Activated CD8-positive, alpha-beta memory T cell treated with anti-CD3 and anti-CD28 coated beads, Interleukin-2, amount 50 U/mL, for 1 hour (primary cell): ENCODE data around the gene GTSE1.

Experiments used
- DNase-seq: peaks from one replicate; pipeline ENCODE4 v3.0.0-alpha.2; 2020; ENCODE audit errors: extremely low read depth

The GTSE1 gene

GRCh38 chr22:46364341-46365165, 67.9 kb downstream of the GTSE1 start:
- no peak for DNase-seq

- DNase-seq: no peak
Observed at GRCh38 chr22:46365166-46365624, 68.5 kb downstream of the GTSE1 start.

DNA sequence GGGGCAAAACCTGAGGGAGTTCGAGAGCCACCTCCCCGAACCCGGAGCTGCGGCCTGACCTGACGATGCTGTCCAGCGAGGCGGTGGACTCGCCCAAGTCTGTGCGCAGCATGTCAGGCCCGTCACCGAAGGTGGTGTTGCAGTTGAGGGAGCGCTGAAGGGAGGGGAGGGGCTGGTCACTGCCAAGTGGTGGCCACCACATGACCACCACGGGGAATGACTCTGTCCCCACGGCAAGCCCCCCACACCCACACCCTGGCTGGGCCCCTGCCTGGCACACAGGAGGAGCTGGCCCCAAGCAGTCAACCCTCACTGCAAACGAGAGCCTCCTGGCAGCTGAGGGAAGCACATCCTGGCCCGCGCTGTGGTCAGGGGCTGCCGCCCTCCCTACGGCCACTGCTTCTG, 69.7 kb downstream of the GTSE1 start:
- no peak for DNase-seq

DNA sequence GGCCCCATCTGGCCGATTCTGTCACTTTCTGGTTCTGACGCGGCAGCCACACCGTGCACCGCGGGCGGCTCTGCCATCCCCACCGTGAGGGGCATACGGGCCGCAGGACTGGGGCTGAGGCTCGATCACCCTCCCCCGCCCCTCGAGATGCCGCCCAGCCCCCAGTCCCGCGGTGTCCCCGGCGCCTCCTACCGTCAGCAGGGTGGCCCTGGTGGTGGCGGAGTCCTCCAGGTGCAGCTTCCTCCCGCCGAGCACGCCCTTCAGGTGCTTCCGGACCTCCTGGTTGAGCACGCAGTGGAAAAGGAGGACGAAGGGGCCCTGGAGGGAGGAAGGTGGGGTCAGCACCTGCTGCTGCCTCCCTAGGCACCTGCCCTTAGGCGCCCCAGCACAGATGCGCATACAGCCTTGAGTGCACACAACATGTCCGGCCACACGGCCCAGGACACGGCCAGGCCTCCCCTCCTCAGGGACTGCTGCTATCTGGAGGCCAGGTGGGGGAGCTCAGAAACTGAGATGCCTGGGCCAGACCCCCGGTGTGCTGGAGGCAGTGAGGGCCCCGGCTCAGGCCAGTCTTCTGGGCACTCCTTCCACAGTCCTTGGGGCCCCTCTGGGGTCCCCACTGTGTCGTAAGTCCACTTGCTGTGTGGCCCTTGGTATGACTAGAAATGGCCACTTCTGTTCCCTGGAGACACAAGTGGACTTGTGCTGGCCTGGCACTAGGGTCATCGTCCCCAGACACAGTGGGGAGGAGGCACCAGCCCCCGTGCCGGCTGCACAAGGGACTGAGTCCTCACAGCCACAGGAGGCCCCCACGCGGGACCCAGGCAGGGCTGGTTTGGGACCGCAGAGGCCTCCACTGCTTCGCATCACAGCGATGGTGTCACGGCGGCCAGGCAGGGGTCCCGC, 70.4 kb downstream of the GTSE1 start:
- DNase-seq: no peak

DNA sequence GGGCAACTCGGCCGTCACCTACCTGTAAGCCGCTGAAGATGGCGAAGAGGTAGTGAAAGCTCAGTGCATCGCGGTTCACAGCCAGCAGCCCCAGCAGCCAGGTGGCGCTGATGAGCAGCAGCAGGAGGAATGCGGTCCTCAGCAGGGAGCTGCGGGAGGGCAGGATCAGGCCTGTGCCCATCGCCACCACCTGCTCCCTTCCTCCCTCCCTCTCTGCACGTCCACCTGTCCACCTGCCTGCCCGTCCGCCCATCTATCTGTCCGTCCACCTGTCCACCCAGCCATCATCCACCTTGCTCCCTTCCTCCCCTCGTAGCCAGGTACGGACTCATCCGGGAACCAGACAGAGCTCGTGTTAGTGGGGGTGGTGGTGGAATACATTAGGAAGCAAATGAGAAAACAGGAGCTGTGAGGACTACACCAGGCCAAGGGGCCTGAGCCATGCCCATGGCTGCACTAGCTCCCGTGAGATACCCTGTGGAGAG, 71.1 kb downstream of the GTSE1 start:
- peak; percentile 12 for DNase-seq

DNA sequence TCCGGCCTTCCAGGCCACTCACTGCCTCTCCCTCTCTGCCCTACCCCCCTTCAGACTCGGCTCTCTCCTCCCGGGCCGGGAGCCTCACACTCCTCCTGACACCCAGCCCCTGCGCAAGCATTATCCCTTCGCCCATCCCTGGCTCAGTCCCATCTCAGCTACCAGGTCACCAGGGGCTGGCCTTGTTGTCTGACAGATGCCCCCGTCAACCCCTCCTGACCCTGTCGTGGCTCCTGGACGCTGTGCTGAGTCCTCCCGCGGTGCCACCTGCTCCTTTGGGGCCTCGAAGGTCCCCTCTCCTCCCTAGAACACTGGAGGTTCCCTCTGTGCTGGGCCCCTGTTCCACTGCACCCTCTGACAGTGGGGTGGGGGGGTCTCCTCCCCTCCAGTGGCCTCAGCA, 71.8 kb downstream of the GTSE1 start:
- no peak for DNase-seq

- DNase-seq: no peak
Observed at GRCh38 chr22:46368871-46369715, 72.4 kb downstream of the GTSE1 start.

GRCh38 chr22:46369716-46370583, 73.3 kb downstream of the GTSE1 start:
- no peak for DNase-seq

GRCh38 chr22:46370584-46371291, 74.1 kb downstream of the GTSE1 start:
- peak; percentile 12 for DNase-seq

DNA sequence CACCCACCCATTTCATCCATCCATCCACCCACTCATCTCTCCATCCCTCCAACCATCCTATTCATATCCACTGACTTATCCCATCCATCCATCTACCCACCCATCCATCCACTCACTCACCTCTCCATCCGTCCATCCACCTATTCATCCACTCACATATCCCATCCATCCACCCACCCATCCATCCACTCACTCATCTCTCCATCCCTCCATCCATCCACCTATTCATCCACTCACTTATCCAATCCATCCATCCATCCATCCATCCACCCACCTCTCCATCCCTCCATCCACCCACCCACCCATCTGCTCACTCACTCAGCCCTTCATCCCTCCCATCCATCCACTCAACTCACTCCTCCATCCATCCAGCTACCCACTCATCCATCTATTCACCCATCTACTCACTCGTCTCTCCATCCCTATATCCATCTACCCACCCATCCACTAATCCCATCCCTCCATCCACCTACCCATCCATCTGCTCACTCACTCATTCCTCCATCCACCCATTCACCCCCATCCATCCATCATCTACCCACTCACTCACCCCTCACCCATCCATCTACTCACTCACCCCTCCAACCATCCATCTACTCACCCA, 75.1 kb downstream of the GTSE1 start:
- no peak for DNase-seq

DNA sequence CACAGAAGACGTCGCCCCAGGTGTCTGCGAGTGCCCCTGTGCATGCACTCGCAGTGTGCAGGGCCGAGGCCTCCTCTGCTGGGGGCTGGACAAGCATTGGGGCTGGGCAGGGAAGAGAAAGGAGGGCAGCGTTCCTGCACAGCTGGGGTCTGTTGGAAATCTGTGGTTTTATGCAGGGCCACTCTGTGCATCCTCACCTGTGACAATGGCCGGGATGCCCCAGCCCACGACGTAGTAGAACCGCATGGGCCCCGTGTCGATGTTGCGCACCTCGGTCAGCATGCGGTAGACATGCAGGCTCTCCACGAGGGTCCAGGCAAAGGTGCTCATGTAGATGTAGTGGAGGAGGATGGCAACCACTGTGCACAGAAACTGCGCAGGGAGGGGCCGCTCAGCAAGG, 76.0 kb downstream of the GTSE1 start:
- DNase-seq: no peak

DNA sequence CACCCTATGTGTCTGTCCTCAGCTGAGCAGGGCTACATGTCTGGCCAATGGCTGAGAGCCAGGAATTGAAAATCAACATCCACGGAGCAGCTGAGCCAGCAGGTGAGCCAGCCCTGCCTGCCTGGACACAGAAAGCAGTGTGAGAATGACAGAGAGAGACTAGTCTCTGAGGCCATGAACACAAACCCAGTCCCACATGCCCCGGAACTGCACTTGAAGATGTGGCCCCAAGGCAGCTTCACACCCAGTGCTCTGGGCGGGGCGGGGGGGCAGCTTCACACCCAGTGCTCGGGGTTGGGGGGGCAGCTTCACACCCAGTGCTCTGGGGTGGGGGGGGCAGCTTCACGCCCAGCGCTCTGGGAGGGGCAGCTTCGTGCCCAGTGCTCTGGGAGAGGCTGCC, 76.5 kb downstream of the GTSE1 start:
- DNase-seq: no peak

- DNase-seq: peak; percentile 7
Observed at GRCh38 chr22:46373921-46374662, 77.4 kb downstream of the GTSE1 start.

DNA sequence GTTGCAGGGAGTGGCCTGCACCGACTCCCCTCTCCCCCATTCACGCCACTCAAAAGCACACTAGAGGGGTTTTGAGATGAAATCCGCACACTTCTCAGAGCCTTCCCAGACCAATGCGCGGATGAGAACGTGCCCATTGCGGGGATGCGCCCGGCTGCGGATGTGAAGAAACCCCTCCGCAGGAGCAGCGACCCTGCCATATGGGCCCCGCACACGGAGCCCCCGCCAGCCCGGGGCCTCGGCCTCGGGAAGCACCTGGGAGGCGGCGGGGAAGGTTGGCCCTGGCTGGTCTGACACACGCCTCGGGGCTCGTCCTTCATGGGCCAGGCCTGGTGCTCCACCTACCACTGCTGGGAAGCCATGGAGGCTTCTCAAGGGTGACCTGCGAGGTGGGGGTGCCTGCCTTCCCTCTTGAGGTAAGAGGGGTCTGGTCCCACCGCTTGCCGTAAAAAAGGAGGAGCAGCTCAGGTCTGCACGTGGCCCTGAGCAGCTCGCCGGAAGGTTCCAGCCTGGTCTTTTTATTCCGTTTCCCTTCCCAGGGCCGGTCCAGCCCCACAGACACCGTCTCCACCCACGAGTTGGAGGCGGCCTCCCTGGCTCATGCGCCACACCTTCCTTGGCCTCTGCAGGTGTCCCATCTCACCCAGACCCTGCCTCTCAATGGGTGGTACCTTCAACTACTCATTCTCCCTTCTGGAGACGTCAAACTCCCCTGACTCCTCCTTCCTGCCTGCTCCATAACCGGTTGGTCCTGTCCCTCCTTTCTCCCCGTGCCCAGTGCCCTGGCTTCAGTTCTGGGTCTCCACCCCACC, 78.2 kb downstream of the GTSE1 start:
- DNase-seq: no peak

- DNase-seq: no peak
Observed at GRCh38 chr22:46376111-46376510, 79.4 kb downstream of the GTSE1 start.

- no peak for DNase-seq
Observed at GRCh38 chr22:46376908-46377524, 80.3 kb downstream of the GTSE1 start.
